ENCODE measurements around the gene CAST.
A peak's percentile ranks its signal among the peaks of the same experiment; 100 is the strongest.

DNA sequence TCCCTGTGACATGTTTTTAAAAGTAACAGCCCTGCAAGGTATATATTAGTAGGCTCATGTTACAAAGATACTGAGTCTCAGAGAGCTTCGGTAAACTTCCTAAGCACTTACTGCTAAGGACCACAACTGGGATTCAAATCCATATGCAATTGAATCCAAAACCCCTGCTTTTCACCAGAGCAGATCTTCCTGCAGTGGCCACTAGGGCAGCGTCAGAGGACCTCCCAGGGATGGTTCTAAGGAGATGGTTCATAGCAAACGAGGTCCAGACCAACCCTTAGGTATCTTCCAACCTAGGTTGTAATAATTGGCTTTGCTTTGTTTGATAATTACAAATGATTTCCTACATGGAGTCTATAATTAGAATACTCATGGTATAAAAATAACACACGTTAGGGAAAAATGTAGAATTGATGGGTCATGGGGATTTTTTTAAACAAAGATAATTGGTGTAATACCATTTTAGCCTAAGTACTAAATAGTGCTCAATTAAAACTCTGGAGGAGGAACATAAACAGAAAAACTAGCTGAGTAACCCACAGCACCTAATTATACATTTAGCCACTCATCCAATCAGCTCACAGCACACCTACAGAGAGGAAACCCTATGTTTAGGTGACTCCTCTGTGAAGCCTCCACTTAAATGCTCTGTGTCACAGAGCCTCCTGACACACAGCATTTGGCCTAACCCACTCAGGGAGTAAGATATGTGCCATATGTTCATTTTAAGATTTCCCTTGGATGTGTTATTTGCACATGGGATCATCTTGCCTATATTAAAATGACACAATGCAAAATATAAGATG, 10.0 kb upstream of the CAST start:
- TF ChIP-seq RAD21 (conservative IDR thresholded peaks at IDR 0.05 in 1 of 2, IDR thresholded peaks at IDR 0.05 in 1 of 2) (peak in 1 of 2 experiments; percentile 54; a peak in 3 of 5 replicates), JUNB (IDR thresholded peaks at IDR 0.05) (no peak), POLR2A (IDR thresholded peaks at IDR 0.05; ENCODE audit: low read length) (no peak)
- TF ChIP-seq, protein P1, sequence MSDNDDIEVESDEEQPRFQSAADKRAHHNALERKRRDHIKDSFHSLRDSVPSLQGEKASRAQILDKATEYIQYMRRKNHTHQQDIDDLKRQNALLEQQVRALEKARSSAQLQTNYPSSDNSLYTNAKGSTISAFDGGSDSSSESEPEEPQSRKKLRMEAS (IDR thresholded peaks at IDR 0.05): no peak
- TF ChIP-seq, protein P2, sequence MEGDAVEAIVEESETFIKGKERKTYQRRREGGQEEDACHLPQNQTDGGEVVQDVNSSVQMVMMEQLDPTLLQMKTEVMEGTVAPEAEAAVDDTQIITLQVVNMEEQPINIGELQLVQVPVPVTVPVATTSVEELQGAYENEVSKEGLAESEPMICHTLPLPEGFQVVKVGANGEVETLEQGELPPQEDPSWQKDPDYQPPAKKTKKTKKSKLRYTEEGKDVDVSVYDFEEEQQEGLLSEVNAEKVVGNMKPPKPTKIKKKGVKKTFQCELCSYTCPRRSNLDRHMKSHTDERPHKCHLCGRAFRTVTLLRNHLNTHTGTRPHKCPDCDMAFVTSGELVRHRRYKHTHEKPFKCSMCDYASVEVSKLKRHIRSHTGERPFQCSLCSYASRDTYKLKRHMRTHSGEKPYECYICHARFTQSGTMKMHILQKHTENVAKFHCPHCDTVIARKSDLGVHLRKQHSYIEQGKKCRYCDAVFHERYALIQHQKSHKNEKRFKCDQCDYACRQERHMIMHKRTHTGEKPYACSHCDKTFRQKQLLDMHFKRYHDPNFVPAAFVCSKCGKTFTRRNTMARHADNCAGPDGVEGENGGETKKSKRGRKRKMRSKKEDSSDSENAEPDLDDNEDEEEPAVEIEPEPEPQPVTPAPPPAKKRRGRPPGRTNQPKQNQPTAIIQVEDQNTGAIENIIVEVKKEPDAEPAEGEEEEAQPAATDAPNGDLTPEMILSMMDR (IDR thresholded peaks at IDR 0.05): no peak; the same call in none of the 3 replicates
